HEK293 (cell line): Measurements from ENCODE around the gene GNPTG.
A peak's percentile ranks its signal among the peaks of the same experiment; 100 is the strongest.

Experiments used
- CTCF ChIA-PET: fragments of 350-600 bp; formaldehyde crosslinking; extraction: SDS; loops from one replicate; lab custom pipeline; 2021; ENCODE audit warnings: antibody characterized with exemption; lab: Yijun Ruan, JAX
- POLR2A ChIA-PET: fragments of 300-600 bp; formaldehyde crosslinking; extraction: SDS; loops from one replicate; lab custom pipeline; 2020; ENCODE audit warnings: antibody characterized with exemption, inconsistent platforms; lab: Yijun Ruan, JAX
- H3K27ac ChIP-seq: fragments of 200-500 bp; sonication (Bioruptor generic); 2 replicates; pipeline ENCODE4 v1.5.1; 2014; ENCODE audit warnings: low read depth, low read length, control low read depth, inconsistent platforms; ENCODE audit errors: extremely low read depth
- H3K36me3 ChIP-seq, 2 experiments: fragments of 200-500 bp in 1 of 2; sonication (Bioruptor generic) in 1 of 2; 1 replicate in 1 of 2; 2 replicates in 1 of 2; pipeline ENCODE4 v1.5.1; 2014 to 2017; ENCODE audit warnings: inconsistent platforms in 2 of 2, low read length in 2 of 2; ENCODE audit not compliant: control insufficient read depth in 2 of 2, insufficient read depth in 1 of 2
- H3K4me1 ChIP-seq: fragments of 200-500 bp; sonication (Bioruptor generic); 2 replicates; pipeline ENCODE4 v1.5.1; 2014; ENCODE audit warnings: mild to moderate bottlenecking, low read length, inconsistent platforms; ENCODE audit not compliant: control insufficient read depth, insufficient read depth
- H3K4me3 ChIP-seq: 2 replicates; pipeline ENCODE4 v1.5.1; 2011; ENCODE audit warnings: low read depth, mild to moderate bottlenecking, control low read depth, low read length, moderate library complexity
- H3K9me3 ChIP-seq: fragments of 200-500 bp; sonication (Bioruptor generic); 2 replicates; pipeline ENCODE4 v1.5.1; 2014; ENCODE audit warnings: low read depth, low read length, inconsistent platforms; ENCODE audit not compliant: control insufficient read depth, insufficient read depth
- FEZF1 ChIP-seq: fragments of 450-650 bp; formaldehyde crosslinking; IDR thresholded peaks from 2 replicates; pipeline ENCODE4 v1.5.1; 2016; ENCODE audit warnings: missing biosample characterization, missing genetic modification characterization
- GLI4 ChIP-seq: fragments of 450-650 bp; formaldehyde crosslinking; IDR thresholded peaks from 2 replicates; pipeline ENCODE4 v1.5.1; 2016; ENCODE audit warnings: missing biosample characterization, missing genetic modification characterization
- GLIS1 ChIP-seq: fragments of 450-650 bp; formaldehyde crosslinking; IDR thresholded peaks from 2 replicates; pipeline ENCODE4 v1.5.1; 2016; ENCODE audit warnings: missing biosample characterization, missing genetic modification characterization
- GLIS2 ChIP-seq: fragments of 450-650 bp; formaldehyde crosslinking; IDR thresholded peaks from 2 replicates; pipeline ENCODE4 v1.5.1; 2016; ENCODE audit warnings: missing biosample characterization, missing genetic modification characterization
- OVOL3 ChIP-seq: fragments of 450-650 bp; formaldehyde crosslinking; IDR thresholded peaks from 2 replicates; pipeline ENCODE4 v1.5.1; 2016; ENCODE audit warnings: missing biosample characterization, missing genetic modification characterization
- SCRT2 ChIP-seq: fragments of 450-650 bp; formaldehyde crosslinking; IDR thresholded peaks from 2 replicates; pipeline ENCODE4 v1.5.1; 2016; ENCODE audit warnings: missing biosample characterization, missing genetic modification characterization
- TCF7L2 ChIP-seq: IDR thresholded peaks from 2 replicates; pipeline ENCODE4 v1.6.1; 2011; ENCODE audit warnings: low read depth, mild to moderate bottlenecking, inconsistent platforms, low read length, moderate library complexity, borderline replicate concordance
- ZBTB21 ChIP-seq: fragments of 450-650 bp; formaldehyde crosslinking; IDR thresholded peaks from 2 replicates; pipeline ENCODE4 v1.5.1; 2017; ENCODE audit warnings: missing biosample characterization, missing genetic modification characterization
- ZBTB48 ChIP-seq: fragments of 450-650 bp; formaldehyde crosslinking; IDR thresholded peaks from 2 replicates; pipeline ENCODE4 v1.5.1; 2016; ENCODE audit warnings: missing biosample characterization, missing genetic modification characterization
- ZEB2 ChIP-seq: fragments of 450-650 bp; formaldehyde crosslinking; IDR thresholded peaks from 2 replicates; pipeline ENCODE4 v1.5.1; 2016; ENCODE audit warnings: missing biosample characterization, missing genetic modification characterization
- ZFP37 ChIP-seq: fragments of 450-650 bp; formaldehyde crosslinking; IDR thresholded peaks from 2 replicates; pipeline ENCODE4 v1.5.1; 2016; ENCODE audit warnings: missing biosample characterization, missing genetic modification characterization
- ZFP69B ChIP-seq: fragments of 450-650 bp; formaldehyde crosslinking; IDR thresholded peaks from 2 replicates; pipeline ENCODE4 v1.5.1; 2016; ENCODE audit warnings: missing biosample characterization, missing genetic modification characterization
- ZNF174 ChIP-seq: fragments of 450-650 bp; formaldehyde crosslinking; IDR thresholded peaks from 2 replicates; pipeline ENCODE4 v1.5.0; 2017; ENCODE audit warnings: missing biosample characterization, mild to moderate bottlenecking, missing genetic modification characterization
- ZNF248 ChIP-seq: fragments of 450-650 bp; formaldehyde crosslinking; IDR thresholded peaks from 2 replicates; pipeline ENCODE4 v1.5.1; 2017; ENCODE audit warnings: missing biosample characterization, missing genetic modification characterization
- ZNF555 ChIP-seq: fragments of 450-650 bp; formaldehyde crosslinking; conservative IDR thresholded peaks from 2 replicates; pipeline ENCODE4 v1.5.1; 2017; ENCODE audit warnings: missing biosample characterization, mild to moderate bottlenecking, missing genetic modification characterization, inconsistent platforms
- ZNF624 ChIP-seq: fragments of 450-650 bp; formaldehyde crosslinking; IDR thresholded peaks from 2 replicates; pipeline ENCODE4 v1.5.1; 2017; ENCODE audit warnings: missing biosample characterization, missing genetic modification characterization
- ZNF792 ChIP-seq: fragments of 450-650 bp; formaldehyde crosslinking; IDR thresholded peaks from 2 replicates; pipeline ENCODE4 v1.5.1; 2016; ENCODE audit warnings: missing biosample characterization, missing genetic modification characterization
- ZNF830 ChIP-seq: fragments of 450-650 bp; IDR thresholded peaks from 2 replicates; pipeline ENCODE4 v1.5.0; 2018; ENCODE audit warnings: missing biosample characterization, missing genetic modification characterization, low read depth, mild to moderate bottlenecking, moderate library complexity
- ZNF843 ChIP-seq: fragments of 450-650 bp; formaldehyde crosslinking; IDR thresholded peaks from 2 replicates; pipeline ENCODE4 v1.5.1; 2016; ENCODE audit warnings: missing biosample characterization, missing genetic modification characterization
- TF ChIP-seq, protein P1 (sequence below): fragments of 450-650 bp; formaldehyde crosslinking; IDR thresholded peaks from 2 replicates; pipeline ENCODE4 v1.5.1; 2016; ENCODE audit warnings: missing biosample characterization, missing genetic modification characterization
- TF ChIP-seq, protein P2 (sequence below): fragments of 450-650 bp; formaldehyde crosslinking; IDR thresholded peaks from 2 replicates; pipeline ENCODE4 v1.5.1; 2016; ENCODE audit warnings: missing biosample characterization, missing genetic modification characterization
- TF ChIP-seq, protein P3 (sequence below): fragments of 450-650 bp; formaldehyde crosslinking; IDR thresholded peaks from 2 replicates; pipeline ENCODE4 v1.5.1; 2016; ENCODE audit warnings: missing biosample characterization, missing genetic modification characterization
- TF ChIP-seq, protein P4 (sequence below): fragments of 450-650 bp; formaldehyde crosslinking; conservative IDR thresholded peaks from 2 replicates; pipeline ENCODE4 v1.5.1; 2016; ENCODE audit warnings: low read depth, missing biosample characterization, missing genetic modification characterization
- TF ChIP-seq, protein P5 (sequence below): fragments of 450-650 bp; formaldehyde crosslinking; IDR thresholded peaks from 2 replicates; pipeline ENCODE4 v1.5.1; 2016; ENCODE audit warnings: missing biosample characterization, missing genetic modification characterization, low read depth

The GNPTG gene

DNA sequence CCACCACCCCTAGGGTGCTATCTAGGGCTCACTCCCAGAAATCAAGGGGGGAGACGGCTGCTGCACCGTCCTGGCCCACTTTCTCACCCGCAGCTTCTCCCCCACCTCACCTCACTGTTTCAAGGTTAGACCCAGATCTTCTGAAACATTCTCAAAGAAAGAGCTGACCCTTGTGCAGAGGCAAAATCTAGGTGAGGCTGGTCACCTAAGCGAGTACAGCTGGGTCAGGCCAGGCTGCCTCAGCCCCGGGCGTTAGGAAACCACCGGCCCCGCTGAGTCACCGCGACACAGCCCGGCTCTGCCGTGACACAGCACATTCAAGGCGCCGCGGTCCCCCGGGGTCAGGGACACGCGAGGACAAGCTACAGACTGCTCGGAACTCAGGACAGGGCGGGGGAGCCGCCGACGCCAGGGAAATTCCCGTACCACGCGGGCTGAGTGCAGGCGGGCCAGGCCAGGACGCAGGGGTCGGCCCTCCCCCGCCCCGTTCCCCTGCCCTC, 27.1 kb downstream of the GNPTG start:
- peak overlapping the region; percentile 72; the same call in 1 of the 2 replicates for H3K27ac ChIP-seq
- ChIA-PET CTCF (interaction anchor here (0.7 to 3.4 kb wide), 5 partner anchors 15 to 346 kb away, joined by 3 to 30 read pairs (median 4); no protein-coding TSS in a partner anchor), POLR2A (interaction anchor here (0.6 to 2.0 kb wide), 5 partner anchors 15 to 1224 kb away, joined by 3 to 14 read pairs (median 5); partner anchors contain the start of gene UQCC4)
- H3K36me3 ChIP-seq: peaks cover 0 to 27% of the 10 kb centered on the region in 2 experiments; a peak in 1 of 3 replicates
- no peaks in the 10 kb centered on the region for H3K9me3 ChIP-seq
- H3K4me3 ChIP-seq: peak overlapping the region; percentile 45
- H3K4me1 ChIP-seq: 0 out of 2 replicates have a peak, but pooled peaks cover 3% of the 10 kb centered on the region
- peak; percentile 32; the same call in 1 of the 2 replicates for TF ChIP-seq GLIS1 (tag by site-specific recombination)
- no peak for TF ChIP-seq ZFP69B (tag by site-specific recombination)
- no peak; the same call in 1 of the 2 replicates for TF ChIP-seq GLI4
- no peak for TF ChIP-seq ZNF248 (tag by site-specific recombination)
- peak; percentile 77; the same call in 1 of the 2 replicates for TF ChIP-seq GLIS2 (tag by site-specific recombination)
- TF ChIP-seq, protein P1, sequence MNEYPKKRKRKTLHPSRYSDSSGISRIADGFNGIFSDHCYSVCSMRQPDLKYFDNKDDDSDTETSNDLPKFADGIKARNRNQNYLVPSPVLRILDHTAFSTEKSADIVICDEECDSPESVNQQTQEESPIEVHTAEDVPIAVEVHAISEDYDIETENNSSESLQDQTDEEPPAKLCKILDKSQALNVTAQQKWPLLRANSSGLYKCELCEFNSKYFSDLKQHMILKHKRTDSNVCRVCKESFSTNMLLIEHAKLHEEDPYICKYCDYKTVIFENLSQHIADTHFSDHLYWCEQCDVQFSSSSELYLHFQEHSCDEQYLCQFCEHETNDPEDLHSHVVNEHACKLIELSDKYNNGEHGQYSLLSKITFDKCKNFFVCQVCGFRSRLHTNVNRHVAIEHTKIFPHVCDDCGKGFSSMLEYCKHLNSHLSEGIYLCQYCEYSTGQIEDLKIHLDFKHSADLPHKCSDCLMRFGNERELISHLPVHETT (tag by site-specific recombination): 0 out of 2 replicates have a peak, but pooled peaks have one; percentile 60
- TF ChIP-seq, protein P2, sequence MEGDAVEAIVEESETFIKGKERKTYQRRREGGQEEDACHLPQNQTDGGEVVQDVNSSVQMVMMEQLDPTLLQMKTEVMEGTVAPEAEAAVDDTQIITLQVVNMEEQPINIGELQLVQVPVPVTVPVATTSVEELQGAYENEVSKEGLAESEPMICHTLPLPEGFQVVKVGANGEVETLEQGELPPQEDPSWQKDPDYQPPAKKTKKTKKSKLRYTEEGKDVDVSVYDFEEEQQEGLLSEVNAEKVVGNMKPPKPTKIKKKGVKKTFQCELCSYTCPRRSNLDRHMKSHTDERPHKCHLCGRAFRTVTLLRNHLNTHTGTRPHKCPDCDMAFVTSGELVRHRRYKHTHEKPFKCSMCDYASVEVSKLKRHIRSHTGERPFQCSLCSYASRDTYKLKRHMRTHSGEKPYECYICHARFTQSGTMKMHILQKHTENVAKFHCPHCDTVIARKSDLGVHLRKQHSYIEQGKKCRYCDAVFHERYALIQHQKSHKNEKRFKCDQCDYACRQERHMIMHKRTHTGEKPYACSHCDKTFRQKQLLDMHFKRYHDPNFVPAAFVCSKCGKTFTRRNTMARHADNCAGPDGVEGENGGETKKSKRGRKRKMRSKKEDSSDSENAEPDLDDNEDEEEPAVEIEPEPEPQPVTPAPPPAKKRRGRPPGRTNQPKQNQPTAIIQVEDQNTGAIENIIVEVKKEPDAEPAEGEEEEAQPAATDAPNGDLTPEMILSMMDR (tag by site-specific recombination): no peak
- no peak for TF ChIP-seq ZNF792 (tag by site-specific recombination)
- TF ChIP-seq ZNF830: no peak
- TF ChIP-seq FEZF1 (tag by site-specific recombination): no peak
- TF ChIP-seq, protein P3, sequence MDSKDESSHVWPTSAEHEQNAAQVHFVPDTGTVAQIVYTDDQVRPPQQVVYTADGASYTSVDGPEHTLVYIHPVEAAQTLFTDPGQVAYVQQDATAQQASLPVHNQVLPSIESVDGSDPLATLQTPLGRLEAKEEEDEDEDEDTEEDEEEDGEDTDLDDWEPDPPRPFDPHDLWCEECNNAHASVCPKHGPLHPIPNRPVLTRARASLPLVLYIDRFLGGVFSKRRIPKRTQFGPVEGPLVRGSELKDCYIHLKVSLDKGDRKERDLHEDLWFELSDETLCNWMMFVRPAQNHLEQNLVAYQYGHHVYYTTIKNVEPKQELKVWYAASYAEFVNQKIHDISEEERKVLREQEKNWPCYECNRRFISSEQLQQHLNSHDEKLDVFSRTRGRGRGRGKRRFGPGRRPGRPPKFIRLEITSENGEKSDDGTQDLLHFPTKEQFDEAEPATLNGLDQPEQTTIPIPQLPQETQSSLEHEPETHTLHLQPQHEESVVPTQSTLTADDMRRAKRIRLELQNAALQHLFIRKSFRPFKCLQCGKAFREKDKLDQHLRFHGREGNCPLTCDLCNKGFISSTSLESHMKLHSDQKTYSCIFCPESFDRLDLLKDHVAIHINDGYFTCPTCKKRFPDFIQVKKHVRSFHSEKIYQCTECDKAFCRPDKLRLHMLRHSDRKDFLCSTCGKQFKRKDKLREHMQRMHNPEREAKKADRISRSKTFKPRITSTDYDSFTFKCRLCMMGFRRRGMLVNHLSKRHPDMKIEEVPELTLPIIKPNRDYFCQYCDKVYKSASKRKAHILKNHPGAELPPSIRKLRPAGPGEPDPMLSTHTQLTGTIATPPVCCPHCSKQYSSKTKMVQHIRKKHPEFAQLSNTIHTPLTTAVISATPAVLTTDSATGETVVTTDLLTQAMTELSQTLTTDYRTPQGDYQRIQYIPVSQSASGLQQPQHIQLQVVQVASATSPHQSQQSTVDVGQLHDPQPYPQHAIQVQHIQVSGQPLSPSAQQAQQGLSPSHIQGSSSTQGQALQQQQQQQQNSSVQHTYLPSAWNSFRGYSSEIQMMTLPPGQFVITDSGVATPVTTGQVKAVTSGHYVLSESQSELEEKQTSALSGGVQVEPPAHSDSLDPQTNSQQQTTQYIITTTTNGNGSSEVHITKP: peak; percentile 55; the same call in 1 of the 2 replicates
- TF ChIP-seq ZNF174: no peak
- peak; percentile 58; the same call in 1 of the 2 replicates for TF ChIP-seq ZFP37
- TF ChIP-seq, protein P4, sequence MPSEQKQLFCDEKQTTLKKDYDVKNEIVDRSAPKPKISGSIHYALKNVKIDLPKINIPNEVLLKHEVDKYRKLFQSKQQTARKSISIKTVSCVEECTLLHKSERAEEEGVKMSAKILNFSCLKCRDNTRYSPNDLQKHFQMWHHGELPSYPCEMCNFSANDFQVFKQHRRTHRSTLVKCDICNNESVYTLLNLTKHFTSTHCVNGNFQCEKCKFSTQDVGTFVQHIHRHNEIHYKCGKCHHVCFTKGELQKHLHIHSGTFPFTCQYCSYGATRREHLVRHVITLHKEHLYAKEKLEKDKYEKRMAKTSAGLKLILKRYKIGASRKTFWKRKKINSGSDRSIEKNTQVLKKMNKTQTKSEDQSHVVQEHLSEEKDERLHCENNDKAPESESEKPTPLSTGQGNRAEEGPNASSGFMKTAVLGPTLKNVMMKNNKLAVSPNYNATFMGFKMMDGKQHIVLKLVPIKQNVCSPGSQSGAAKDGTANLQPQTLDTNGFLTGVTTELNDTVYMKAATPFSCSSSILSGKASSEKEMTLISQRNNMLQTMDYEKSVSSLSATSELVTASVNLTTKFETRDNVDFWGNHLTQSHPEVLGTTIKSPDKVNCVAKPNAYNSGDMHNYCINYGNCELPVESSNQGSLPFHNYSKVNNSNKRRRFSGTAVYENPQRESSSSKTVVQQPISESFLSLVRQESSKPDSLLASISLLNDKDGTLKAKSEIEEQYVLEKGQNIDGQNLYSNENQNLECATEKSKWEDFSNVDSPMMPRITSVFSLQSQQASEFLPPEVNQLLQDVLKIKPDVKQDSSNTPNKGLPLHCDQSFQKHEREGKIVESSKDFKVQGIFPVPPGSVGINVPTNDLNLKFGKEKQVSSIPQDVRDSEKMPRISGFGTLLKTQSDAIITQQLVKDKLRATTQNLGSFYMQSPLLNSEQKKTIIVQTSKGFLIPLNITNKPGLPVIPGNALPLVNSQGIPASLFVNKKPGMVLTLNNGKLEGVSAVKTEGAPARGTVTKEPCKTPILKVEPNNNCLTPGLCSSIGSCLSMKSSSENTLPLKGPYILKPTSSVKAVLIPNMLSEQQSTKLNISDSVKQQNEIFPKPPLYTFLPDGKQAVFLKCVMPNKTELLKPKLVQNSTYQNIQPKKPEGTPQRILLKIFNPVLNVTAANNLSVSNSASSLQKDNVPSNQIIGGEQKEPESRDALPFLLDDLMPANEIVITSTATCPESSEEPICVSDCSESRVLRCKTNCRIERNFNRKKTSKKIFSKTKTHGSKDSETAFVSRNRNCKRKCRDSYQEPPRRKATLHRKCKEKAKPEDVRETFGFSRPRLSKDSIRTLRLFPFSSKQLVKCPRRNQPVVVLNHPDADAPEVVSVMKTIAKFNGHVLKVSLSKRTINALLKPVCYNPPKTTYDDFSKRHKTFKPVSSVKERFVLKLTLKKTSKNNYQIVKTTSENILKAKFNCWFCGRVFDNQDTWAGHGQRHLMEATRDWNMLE (tag by site-specific recombination): no peak
- TF ChIP-seq ZEB2 (tag by site-specific recombination): peak; percentile 71
- TF ChIP-seq OVOL3 (tag by site-specific recombination): no peak
- TF ChIP-seq ZNF555 (tag by site-specific recombination): no peak
- TF ChIP-seq, protein P5, sequence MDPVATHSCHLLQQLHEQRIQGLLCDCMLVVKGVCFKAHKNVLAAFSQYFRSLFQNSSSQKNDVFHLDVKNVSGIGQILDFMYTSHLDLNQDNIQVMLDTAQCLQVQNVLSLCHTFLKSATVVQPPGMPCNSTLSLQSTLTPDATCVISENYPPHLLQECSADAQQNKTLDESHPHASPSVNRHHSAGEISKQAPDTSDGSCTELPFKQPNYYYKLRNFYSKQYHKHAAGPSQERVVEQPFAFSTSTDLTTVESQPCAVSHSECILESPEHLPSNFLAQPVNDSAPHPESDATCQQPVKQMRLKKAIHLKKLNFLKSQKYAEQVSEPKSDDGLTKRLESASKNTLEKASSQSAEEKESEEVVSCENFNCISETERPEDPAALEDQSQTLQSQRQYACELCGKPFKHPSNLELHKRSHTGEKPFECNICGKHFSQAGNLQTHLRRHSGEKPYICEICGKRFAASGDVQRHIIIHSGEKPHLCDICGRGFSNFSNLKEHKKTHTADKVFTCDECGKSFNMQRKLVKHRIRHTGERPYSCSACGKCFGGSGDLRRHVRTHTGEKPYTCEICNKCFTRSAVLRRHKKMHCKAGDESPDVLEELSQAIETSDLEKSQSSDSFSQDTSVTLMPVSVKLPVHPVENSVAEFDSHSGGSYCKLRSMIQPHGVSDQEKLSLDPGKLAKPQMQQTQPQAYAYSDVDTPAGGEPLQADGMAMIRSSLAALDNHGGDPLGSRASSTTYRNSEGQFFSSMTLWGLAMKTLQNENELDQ (tag by site-specific recombination): no peak
- TF ChIP-seq ZBTB48 (tag by site-specific recombination): peak; percentile 52; the same call in 1 of the 2 replicates
- no peak for TF ChIP-seq TCF7L2
- TF ChIP-seq ZBTB21: no peak
- TF ChIP-seq SCRT2 (tag by site-specific recombination): no peak
- TF ChIP-seq ZNF624: no peak
- TF ChIP-seq ZNF843 (tag by site-specific recombination): no peak
